Epidermal melanocyte (primary cell): ENCODE data around the gene MBOAT2.
"Not testable (repeated sequence)": the region's sequence is repeated elsewhere in the genome, so short reads cannot be mapped to it uniquely, and the experiment has no call there.

Experiments used
- DNase-seq: peaks from one replicate; pipeline ENCODE4 v3.0.0; 2011; ENCODE audit warnings: low spot score; ENCODE audit not compliant: insufficient read length

Gene MBOAT2

DNA sequence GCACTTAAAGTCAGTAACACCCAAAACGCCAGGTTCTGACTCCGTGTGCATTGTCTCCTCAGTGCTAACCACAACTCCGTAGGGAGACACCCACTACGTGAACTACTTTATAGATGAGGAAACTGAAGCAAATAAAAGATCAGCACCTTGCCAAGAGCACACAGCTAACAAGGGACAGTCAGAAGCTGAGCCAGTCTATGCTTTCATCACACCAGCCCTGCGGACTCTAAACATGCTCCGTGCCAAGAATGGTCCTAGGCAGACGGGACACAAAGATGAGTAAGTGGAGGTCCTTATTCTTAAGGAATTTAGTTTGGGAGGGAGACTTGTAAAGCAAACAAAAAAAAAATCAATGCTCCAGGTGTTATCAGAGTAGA is 9.6 kb downstream of the MBOAT2 start:
- no peak for DNase-seq

DNA sequence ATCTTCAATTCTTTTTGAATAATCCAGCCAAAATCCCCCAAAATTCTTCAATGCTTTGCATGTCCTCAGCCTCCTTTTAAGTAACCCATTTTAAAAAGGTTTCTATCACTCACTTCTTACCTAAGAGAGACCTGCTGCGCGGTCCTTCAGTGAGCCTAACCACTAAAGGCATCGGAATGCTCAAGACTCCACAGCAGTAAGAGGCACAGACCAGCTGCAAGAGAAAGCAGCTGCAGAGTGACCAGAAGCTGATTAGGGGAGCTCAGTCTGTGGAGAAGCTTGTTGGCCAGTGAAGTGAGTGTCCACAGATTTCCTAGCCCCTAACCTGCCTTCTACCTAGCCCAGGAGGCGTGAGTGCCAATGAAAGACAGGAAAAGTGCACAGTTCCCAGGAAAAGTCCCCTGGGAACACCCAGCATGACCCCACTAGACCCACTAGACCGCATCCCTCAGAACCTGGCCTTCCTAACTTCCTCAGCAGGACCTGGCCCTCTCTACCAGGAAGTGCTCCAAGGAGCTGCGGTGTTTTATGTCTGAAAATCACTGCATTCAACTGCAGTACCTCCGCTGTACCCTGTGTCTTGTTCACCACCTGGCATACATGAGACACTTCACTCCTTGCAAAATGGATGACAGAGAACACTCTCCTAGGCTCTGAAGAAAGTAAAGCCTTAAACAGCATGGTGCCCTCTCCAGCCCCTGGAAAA is 10.1 kb downstream of the MBOAT2 start:
- no peak for DNase-seq

DNA sequence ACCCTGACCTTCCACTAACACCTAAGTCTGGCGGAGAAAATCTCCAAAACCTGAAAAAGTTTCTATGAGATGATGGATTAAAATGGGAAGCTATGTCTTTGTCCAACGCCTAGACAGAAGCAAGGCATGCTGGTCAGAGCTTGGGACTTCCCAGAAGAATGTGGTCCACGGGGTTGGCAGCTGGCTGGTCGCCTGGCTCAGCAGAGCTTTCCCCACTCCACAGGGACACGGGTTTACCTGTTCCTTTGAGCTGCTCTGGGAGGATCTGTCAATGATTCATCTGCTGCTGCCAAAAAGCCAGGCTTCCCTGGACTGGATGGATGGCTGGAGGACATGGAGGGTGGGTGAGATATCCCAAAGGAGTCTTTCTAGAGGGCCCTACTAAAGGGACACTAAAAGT is 10.8 kb downstream of the MBOAT2 start:
- DNase-seq, result no peak

DNA sequence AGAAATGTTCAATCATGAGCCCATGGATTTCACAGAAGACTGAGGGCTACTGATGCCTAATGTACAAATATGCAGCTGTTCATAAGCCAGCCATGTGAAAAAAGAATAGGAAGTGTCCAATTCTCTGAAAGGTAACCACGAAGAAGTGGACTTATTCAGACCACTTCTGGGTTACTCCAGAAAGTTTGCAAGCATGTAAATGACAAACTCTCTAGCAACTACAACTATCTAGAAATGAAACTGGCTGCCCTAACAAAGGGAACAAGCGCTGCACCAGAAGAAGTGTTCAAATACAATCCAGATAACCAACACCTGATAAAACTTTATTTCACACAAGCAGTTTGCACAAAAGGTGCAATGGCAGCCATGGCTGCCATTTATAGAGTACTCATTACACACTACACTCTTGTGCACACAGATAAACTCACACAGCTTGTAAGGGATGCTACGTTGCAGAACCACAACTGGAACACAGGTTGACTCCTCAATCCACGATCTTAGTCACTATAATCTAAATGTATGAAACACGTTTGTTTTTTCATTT is 13.9 kb downstream of the MBOAT2 start:
- no peak for DNase-seq

DNA sequence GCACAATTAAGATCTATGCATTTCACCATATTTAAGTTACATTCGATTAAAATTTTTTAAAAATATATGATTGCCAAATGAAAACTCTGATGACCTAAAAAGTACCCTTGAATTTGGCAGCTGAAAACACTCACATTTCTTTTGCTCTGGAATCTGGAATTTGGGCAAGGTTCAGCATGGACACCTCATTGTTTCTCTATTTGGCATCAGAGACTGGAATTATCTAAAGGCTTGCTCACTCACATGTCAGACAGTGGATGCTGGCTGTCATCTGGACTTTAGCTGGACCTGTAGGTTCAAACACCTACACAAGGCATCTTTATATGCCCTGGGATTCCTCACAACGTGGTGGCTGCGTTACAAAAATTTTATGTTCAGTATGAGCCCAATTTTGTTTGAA is 16.1 kb downstream of the MBOAT2 start:
- DNase-seq, result no peak

DNA sequence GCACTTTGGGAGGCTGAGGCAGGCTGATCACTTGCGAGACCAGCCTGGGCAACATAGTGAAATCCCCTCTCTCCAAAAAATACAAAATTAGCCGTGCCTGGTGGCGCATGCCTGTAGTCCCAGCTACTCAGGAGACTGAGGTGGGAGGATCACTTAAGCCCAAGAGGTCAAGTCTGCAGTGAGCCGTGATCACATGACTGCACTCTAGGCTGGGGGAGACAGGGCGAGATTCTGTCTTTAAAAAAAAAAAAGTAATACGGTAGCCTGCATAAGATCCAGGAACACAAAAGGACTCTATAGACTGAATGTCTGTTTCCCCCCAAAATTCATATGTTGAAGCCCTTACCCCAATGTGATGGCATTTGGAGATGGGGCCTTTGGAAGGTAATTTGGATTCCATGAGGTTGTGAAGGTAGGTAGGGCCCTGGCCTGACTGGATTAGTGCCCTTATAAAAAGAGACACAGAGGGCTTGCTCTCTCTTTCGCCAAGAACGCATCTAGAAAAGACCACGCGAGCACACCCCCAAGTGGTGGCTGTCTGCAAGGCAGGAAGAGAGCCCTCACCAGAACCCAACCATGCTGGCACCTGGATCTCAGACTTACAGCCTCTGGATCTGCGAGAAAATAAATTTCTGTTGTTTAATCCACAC is 17.0 kb downstream of the MBOAT2 start:
- no peak for DNase-seq

DNA sequence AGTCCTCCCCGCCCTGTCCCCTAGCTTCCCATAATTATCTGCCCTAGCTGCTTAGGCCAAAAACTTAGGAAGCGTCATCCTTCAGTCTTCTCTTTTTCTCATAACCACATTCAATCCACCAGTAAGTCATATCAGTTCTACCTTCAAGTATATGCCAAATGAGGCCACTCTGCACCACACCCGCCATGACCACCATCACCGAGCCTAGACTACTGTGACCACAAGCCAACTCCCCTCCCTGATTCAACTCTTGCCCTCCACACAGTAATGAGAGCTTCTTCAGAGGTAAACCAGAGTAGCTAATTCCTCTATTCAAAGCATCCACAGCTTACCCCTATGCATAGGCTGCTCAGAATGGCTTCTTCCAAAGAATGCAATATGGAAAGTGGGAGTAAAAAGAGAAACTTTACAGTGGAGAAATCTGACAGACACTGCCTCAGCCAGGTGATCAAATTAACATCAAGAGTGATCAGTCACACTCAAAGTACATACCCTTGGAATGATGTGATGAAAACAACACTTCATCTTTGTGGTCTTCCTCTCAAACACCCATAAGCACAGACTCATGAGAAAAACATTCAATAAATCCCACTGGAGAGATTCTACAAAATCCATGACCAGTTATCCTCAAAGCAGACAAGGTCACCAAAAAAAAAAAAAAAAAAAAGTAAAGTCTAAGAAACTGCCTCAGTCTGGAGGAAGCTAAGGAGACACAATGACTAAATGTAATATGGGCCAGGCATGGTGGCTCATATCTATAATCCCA is 17.7 kb downstream of the MBOAT2 start:
- no peak for DNase-seq

DNA sequence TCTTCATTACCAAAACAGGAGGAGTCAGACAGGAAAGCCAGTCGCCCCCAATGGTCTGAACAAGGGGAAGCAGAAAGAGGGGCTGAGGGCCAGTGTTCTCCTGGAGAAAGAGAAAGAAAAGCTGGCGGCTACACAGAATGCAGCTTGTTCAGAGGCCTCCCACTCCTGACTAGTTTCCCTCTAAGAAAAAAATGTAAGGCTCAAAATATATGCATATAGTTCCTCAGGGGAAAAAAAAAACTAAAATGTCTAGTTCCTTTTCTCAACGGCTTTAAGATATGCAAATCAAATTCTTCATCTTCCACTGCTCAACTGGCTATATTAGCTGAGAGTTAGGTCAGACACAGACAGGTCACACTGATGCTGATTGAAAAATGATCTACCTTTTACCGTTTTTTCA is 18.6 kb downstream of the MBOAT2 start:
- DNase-seq, result no peak

DNA sequence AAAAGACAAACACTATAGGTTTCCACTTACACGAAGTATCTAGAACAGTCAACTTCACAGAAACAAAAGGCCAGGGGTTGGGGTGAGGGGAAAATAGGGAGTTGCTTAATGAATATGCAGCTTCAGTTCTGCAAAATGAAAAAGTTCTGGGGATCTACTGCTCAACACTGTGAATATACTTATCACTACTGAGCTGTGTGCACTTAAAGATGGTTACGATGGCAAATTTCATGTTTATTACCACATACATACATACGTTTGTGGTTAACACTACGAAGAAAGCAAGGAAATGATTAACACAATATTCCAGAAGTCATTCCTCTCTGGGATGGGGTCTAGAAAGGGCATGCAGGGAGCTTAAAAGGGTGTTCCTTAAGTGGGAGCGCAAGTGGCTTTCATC is 19.3 kb downstream of the MBOAT2 start:
- no peak for DNase-seq

DNA sequence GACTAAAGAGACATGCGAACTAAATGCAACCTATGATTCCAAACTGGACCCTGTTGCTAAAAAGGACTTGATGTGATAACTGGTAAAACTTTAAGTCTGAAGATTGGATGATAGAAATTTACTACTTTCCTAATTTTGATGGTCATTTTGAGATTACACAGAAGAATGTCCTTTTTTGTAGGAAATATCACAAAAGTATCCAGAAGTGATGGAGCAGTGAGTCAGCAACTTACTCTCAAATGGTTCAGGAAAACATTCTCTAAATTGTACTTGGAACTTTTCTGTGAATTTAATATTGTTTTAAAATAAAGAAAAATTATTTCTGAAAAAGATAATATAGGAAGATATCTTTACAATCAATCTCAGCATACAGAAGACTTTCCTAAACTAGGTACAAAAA is 19.9 kb downstream of the MBOAT2 start:
- no peak for DNase-seq

DNA sequence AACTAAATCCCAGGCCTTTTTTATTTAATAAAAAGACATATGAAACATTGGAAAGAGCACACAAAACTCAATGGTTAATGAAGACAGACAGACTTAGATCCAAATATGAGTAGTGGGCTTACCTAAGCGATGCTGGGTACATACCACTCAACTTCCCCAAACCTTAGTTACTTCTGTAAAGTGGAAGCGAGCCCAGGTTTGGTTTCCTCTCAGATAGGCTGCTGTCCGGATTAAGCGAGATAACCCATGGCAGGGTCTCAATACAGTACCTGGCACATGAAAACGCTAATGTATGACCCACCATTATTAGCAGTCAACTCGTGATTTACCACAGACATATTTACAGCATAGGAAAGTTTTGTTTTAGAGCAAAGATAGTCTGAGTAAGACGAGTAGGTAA is 21.6 kb downstream of the MBOAT2 start:
- no peak for DNase-seq

DNA sequence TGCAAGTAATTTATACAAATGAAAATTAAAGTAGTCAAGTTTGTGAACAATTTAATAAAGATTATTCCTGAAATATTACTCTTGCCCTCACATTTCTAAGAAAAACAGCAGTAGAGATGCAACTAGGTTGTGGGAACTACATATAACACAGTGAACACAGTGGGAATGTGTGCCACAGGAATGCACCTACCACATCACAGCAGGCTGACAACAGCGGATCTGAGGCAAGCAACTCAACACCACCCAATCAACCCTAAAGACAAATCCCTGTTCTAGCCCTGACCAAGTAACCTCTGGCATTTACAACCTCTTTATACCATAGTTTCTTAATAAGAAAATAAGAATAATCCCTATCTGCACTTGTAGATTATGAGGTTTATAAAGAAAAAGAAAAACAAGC is 23.4 kb downstream of the MBOAT2 start:
- no peak for DNase-seq

DNA sequence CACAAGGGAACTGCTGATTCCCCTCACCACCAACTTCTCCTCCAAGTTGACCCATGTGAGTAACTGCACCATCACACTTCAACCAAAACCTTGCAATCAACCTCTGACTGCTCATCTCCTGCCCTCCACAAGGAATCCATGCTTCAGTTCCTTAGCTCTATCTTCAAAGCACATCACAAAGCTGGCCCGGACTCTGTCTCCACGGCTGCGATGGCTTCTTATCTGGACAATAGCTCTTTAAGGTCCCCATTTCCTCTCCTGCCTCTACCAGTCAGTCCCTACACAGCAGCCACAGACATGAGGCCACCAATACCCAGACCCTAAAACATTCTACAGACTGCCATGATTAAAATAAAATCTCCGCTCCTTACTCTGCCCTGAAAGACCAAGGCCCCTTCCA is 25.7 kb downstream of the MBOAT2 start:
- no peak for DNase-seq

DNA sequence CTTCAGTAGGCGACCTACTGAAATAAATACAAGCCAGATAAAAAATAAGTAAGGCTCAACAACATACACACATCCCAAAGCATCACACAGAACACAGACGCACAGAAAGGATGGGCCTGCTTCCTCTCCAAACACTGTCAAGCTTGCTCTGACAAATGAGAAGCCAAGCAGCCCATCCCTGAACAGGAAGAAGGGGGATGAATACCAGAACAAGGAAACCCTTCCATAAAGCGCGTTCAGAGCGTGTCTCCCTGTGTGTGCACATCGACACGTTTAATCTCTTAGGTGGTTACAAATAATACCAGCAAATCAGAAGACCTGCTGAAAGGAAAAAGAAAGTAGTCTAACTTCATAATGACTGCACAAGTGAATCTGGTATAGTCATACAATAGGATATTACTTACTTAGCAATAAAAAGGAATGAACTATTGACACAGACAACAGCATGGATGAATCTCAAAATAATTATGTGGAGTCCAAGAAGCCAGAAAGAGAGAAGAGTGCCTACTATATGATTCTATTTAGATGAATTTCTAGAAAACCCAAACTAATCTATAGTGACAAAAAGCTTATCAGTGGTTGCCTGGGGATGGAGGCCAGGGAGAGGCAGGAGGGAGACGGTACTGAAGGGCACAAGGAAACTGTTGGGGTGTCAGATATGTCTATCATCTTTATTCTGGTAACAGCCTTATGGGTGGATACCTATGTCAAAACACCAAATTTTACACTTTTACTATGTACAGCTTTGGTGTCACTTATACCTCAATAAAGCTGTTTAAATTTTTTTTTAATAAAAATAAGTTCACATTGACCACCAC is 26.8 kb downstream of the MBOAT2 start:
- DNase-seq, result no peak

DNA sequence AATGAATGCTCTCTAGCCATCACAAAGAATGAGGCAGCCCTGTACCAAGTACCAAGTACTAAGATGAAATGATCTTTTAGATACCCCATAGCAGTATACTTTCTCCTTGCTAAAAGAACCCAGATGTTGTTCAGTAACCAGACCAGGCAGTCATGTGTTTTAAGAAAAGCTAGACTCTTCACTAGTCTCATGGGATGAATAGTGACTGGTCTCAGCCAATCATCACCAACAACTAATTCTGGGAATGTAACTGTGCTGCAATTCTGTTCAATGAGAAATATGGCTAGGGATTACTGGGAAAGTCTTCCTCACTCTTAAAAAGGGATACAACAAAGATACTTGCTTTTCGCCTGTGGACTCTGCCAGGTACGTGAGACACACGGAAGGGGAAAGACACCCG is 29.5 kb downstream of the MBOAT2 start:
- DNase-seq, result no peak

DNA sequence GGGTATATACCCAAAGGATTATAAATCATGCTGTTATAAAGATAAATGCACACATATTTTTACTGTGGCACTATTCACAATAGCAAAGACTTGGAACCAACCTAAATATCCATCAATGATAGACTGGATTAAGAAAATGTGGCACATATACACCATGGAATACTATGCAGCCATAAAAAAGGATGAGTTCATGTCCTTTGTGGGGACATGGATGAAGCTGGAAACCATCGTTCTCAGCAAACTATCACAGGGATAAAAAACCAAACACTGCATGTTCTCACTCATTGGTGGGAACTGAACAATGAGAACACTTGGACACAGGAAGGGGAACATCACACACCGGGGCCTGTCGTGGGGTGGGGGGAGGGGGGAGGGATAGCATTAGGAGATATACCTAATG is 30.5 kb downstream of the MBOAT2 start:
- not testable (repeated sequence) for DNase-seq

DNA sequence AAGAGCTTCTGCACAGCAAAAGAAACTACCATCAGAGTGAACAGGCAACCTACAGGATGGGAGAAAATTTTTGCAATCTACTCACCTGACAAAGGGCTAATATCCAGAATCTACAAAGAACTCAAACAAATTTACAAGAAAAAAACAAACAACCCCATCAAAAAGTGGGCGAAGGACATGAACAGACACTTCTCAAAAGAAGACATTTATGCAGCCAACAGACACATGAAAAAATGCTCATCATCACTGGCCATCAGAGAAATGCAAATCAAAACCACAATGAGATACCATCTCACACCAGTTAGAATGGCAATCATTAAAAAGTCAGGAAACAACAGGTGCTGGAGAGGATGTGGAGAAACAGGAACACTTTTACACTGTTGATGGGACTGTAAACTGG is 30.9 kb downstream of the MBOAT2 start:
- not testable (repeated sequence) for DNase-seq

DNA sequence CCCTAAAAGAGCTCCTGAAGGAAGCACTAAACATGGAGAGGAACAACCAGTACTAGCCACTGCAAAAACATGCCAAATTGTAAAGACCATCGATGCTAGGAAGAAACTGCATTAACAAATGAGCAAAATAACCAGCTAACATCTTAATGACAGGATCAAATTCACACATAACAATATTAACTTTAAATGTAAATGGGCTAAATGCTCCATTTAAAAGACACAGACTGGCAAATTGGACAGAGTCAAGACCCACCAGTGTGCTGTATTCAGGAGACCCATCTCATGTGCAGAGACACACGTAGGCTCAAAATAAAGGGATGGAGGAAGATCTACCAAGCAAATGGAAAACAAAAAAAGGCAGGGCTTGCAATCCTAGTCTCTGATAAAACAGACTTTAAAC is 34.1 kb downstream of the MBOAT2 start:
- DNase-seq, result not testable (repeated sequence)

DNA sequence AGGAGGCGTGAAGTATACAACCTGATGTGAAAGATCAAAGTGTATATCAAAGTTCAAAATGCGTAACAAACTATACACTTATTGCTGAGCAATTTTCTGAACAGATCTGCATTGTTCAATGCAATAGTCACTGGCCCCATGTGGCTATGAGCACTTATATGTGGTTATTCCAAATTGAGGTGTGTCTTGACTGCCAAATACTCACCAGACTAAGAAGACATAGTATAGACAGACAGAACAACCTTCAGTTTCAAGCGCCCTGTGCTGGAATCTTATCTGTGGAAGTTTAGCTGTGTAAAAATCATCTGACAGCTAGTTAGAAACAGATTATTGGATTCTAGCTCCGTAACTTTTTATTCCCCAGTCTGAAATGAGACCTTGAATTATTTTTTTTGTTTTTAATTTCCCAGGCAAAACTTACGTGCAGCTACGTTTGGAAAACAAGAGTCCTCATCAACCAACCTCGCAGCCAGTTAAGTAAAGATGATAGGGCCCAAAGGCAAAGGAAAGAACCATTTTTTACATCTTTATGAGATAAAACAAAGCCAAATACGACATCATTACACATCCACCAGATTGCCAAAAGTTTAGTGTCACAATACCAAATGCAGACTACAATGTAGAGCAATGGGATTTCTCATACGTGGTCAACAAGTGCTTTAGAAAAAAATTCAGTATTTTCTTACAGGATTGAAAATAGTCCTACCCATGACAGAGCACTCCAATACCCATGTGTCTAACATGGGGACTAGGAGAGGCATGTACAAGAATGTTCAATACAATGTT is 37.2 kb downstream of the MBOAT2 start:
- DNase-seq, result no peak

DNA sequence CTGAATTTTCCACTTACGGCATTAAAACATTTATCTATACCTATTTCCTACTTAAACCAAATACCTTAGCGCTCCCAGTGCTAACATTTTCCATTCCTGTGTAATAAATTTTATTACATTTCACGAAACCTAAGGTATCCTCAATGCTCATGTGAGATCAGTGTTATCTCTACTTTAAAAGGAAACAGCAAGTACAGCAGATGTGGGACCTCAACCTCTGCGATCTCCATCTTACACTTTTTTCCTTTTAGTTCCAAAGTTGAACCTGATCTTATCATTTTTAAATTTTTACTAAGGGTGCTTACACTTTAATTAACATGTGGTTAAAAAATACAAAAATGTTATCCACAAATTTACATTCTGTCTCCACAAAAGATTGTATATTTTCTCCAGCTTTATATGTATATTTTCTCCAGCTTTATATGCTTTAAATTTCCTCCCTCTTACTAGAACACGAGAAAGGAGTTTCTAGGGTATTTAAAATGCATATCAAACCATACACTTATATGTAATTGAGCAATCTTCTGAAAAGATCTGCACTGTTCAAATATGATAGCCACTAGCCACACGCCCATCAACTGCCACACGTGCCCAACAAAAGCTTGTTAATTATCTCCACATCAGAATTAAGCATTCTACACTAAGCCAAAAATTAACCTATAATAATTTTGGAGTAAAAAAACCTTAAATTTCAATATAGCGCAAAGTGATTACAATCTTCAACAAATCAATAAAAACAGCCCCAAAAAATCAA is 38.1 kb downstream of the MBOAT2 start:
- no peak for DNase-seq
